CD4-positive, alpha-beta T cell (primary cell): ENCODE measurements around the gene TP53BP2. TPM values are rescaled to one million over a fixed set of nuclear protein-coding genes. Genes with fewer than 3 reads are reported as not detected.

ENCODE experiments used
- ATAC-seq: fragments of 200-7000 bp; cut with Tn5 transposase; one replicate; pipeline ENCODE4 v1.10.0; 2022; ENCODE audit warnings: mild to moderate bottlenecking; ENCODE audit not compliant: poor library complexity
- CTCF ChIA-PET: fragments of 350-600 bp; sonication (Branson Sonifier 250); formaldehyde crosslinking; loops from one replicate; lab custom pipeline; 2021; ENCODE audit warnings: antibody characterized with exemption, inconsistent platforms; lab: Charles Lee
- POLR2A ChIA-PET: fragments of 350-600 bp; sonication (Branson Sonifier 250); formaldehyde crosslinking; loops from one replicate; lab custom pipeline; 2021; ENCODE audit warnings: antibody characterized with exemption, inconsistent platforms; lab: Charles Lee
- DNase-seq, 14 experiments: peaks; one replicate each; pipeline ENCODE4 v3.0.0-alpha.2; 2013 to 2020; ENCODE audit warnings: mixed read lengths in 2 of 14
- H3K27ac ChIP-seq, 2 donors: one replicate each; pipeline versions ENCODE4 v1.5.1 to v1.7.0; 2013; ENCODE audit warnings: low read length in 2 of 2, low read depth in 1 of 2, mild to moderate bottlenecking in 1 of 2
- H3K27me3 ChIP-seq, 2 experiments: 1 replicate in 1 of 2; 2 replicates in 1 of 2; pipeline versions ENCODE4 v1.6.1 to v1.7.0; 2013; ENCODE audit warnings: low read length in 2 of 2, control low read depth in 1 of 2, mild to moderate bottlenecking in 1 of 2, moderate library complexity in 1 of 2; ENCODE audit not compliant: insufficient read depth in 2 of 2, control insufficient read depth in 1 of 2
- H3K36me3 ChIP-seq: one replicate; pipeline ENCODE4 v1.6.1; 2013; ENCODE audit warnings: low read length, control low read depth; ENCODE audit not compliant: insufficient read depth
- H3K4me1 ChIP-seq: one replicate; pipeline ENCODE4 v1.6.1; 2013; ENCODE audit warnings: low read length, control low read depth; ENCODE audit not compliant: insufficient read depth
- H3K4me3 ChIP-seq: one replicate; pipeline ENCODE4 v1.5.1; 2013; ENCODE audit warnings: mild to moderate bottlenecking, low read length, moderate library complexity
- H3K9me3 ChIP-seq, 2 experiments: 1 replicate in 1 of 2; 2 replicates in 1 of 2; pipeline versions ENCODE4 v1.6.1 to v1.7.0; 2013; ENCODE audit warnings: low read length in 2 of 2, mild to moderate bottlenecking in 2 of 2, control low read depth in 1 of 2, moderate library complexity in 1 of 2; ENCODE audit not compliant: control insufficient read depth in 1 of 2, insufficient read depth in 1 of 2
- H3K27ac Mint-ChIP-seq: one replicate; pipeline ENCODE4 v1.8.0; 2020; ENCODE audit warnings: mixed read lengths
- H3K27me3 Mint-ChIP-seq: one replicate; pipeline ENCODE4 v1.8.0; 2021; ENCODE audit warnings: mixed read lengths
- H3K36me3 Mint-ChIP-seq: one replicate; pipeline ENCODE4 v1.8.0; 2021; ENCODE audit warnings: low read depth, mixed read lengths
- H3K4me1 Mint-ChIP-seq: one replicate; pipeline ENCODE4 v1.8.0; 2021; ENCODE audit warnings: low read depth, mixed read lengths
- H3K4me3 Mint-ChIP-seq: one replicate; pipeline ENCODE4 v1.8.0; 2020; ENCODE audit warnings: mild to moderate bottlenecking, mixed read lengths
- H3K9me3 Mint-ChIP-seq: one replicate; pipeline ENCODE4 v1.8.0; 2020; ENCODE audit warnings: mixed read lengths
- CTCF ChIP-seq: fragments of 200-600 bp; IDR thresholded peaks from one replicate; pipeline ENCODE4 v1.8.0; 2022; ENCODE audit warnings: antibody characterized with exemption, mild to moderate bottlenecking
- intact Hi-C, 2 experiments: fragments of 100-400 bp; cut with DNase I in 1 of 2; cut with micrococcal nuclease in 1 of 2; formaldehyde crosslinking; loops; one replicate each; pipeline versions ENCODE4 v1.15.1 to v1.9.0; 2023 to 2025; cut with DNase I, micrococcal nuclease
- total RNA-seq, 174 experiments: library from RNA in 2 of 174; stranded (reverse) in 2 of 174; gene quantifications; one replicate each; pipeline ENCODE4 v1.2.3 and lab custom pipeline; 2021 to 2026

The TP53BP2 gene
- total RNA-seq, 2 experiments from 2014 or later: 104 to 119 TPM

GRCh38 chr1:223733898-223734852 lies 111.6 kb downstream of the TP53BP2 start:
- no peak overlapping the region for H3K27ac Mint-ChIP-seq
- peaks cover 27% of the 10 kb centered on the region for H3K4me1 Mint-ChIP-seq
- no peak overlapping the region for H3K4me3 ChIP-seq
- no peak for TF ChIP-seq CTCF
- H3K4me3 Mint-ChIP-seq: no peak overlapping the region
- H3K4me1 ChIP-seq: peaks cover 30% of the 10 kb centered on the region
- ChIA-PET CTCF (no interaction called here), POLR2A (no interaction called here)
- peaks cover 61% of the 10 kb centered on the region for H3K36me3 ChIP-seq
- intact Hi-C loops: no loop called here
- DNase-seq: no peak
- H3K9me3 ChIP-seq: no peaks in the 10 kb centered on the region
- H3K27me3 ChIP-seq: no peaks in the 10 kb centered on the region
- no peaks in the 10 kb centered on the region for H3K9me3 Mint-ChIP-seq
- H3K36me3 Mint-ChIP-seq: peaks cover 42% of the 10 kb centered on the region
- no peaks in the 10 kb centered on the region for H3K27me3 Mint-ChIP-seq
- ATAC-seq: no peak
- no peak overlapping the region for H3K27ac ChIP-seq

GRCh38 chr1:223732993-223733798 lies 112.6 kb downstream of the TP53BP2 start:
- no peak for TF ChIP-seq CTCF
- Histone ChIP-seq H3K36me3 (peaks cover 63% of the 10 kb centered on the region), H3K4me1 (peaks cover 34% of the 10 kb centered on the region), H3K27ac (no peak overlapping the region), H3K9me3 (no peaks in the 10 kb centered on the region), H3K27me3 (no peaks in the 10 kb centered on the region), H3K4me3 (no peak overlapping the region)
- DNase-seq (no peak), ATAC-seq (no peak)
- no peaks in the 10 kb centered on the region for H3K9me3 Mint-ChIP-seq
- ChIA-PET POLR2A (interaction anchor here (1.6 kb wide), 1 partner anchor 15 kb away, joined by 3 read pairs; no protein-coding TSS in a partner anchor), CTCF (no interaction called here)
- H3K36me3 Mint-ChIP-seq: peaks cover 43% of the 10 kb centered on the region
- H3K4me3 Mint-ChIP-seq: no peak overlapping the region
- H3K4me1 Mint-ChIP-seq: peaks cover 35% of the 10 kb centered on the region
- intact Hi-C loops: no loop called here
- H3K27me3 Mint-ChIP-seq: no peaks in the 10 kb centered on the region
- H3K27ac Mint-ChIP-seq: no peak overlapping the region

GRCh38 chr1:223731133-223731770 lies 114.5 kb downstream of the TP53BP2 start:
- peaks cover 53% of the 10 kb centered on the region for H3K4me1 Mint-ChIP-seq
- CTCF ChIA-PET: interaction anchor here (0.9 kb wide), 1 partner anchor 18 kb away, joined by 3 read pairs; no protein-coding TSS in a partner anchor

More at GRCh38 chr1:223731133-223731770, 114.5 kb downstream of the TP53BP2 start:
- Mint-ChIP-seq H3K27ac (peak overlapping the region; percentile 43), H3K4me3 (no peak overlapping the region), H3K9me3 (no peaks in the 10 kb centered on the region), H3K27me3 (no peaks in the 10 kb centered on the region), H3K36me3 (peaks cover 47% of the 10 kb centered on the region)
- H3K36me3 ChIP-seq: peaks cover 63% of the 10 kb centered on the region
- H3K27ac ChIP-seq: no peak overlapping the region
- H3K4me3 ChIP-seq: no peak overlapping the region
- TF ChIP-seq CTCF: no peak
- DNase-seq (no peak), ATAC-seq (no peak)
- peaks cover 51% of the 10 kb centered on the region for H3K4me1 ChIP-seq
- POLR2A ChIA-PET: no interaction called here
- no peaks in the 10 kb centered on the region for H3K27me3 ChIP-seq
- intact Hi-C loops: no loop called here
- H3K9me3 ChIP-seq: no peaks in the 10 kb centered on the region
